Right renal pelvis (tissue), 4 donors: ENCODE data around the gene PRIMA1. TPM values are rescaled to one million over a fixed set of nuclear protein-coding genes. Genes with fewer than 3 reads are reported as not detected.
"Not testable (repeated sequence)": the region's sequence is repeated elsewhere in the genome, so short reads cannot be mapped to it uniquely, and the experiment has no call there.

ENCODE experiments used
- DNase-seq, 4 donors: peaks; one replicate each; pipeline ENCODE4 v3.0.0-alpha.2; 2013; ENCODE audit warnings: low read depth in 4 of 4, low spot score in 3 of 4, missing footprints in 1 of 4
- polyA plus RNA-seq, 4 donors: library from polyadenylated mRNA; unstranded; fragments of 120-200 nt; gene quantifications; one replicate each; pipeline ENCODE4 v1.2.1, GENCODE V29; 2013; ENCODE audit not compliant: insufficient read length in 4 of 4

The PRIMA1 gene, protein sequence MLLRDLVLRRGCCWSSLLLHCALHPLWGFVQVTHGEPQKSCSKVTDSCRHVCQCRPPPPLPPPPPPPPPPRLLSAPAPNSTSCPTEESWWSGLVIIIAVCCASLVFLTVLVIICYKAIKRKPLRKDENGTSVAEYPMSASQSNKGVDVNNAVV
- 1 to 10 TPM; 1.4 to 2.1 (median 1.5) TPM for polyA plus RNA-seq

GRCh38 chr14:93788293-93788542, at the start of gene PRIMA1:
Gene PRIMA1 (minus strand): TSS chr14:93788485. CDS start chr14:93787718, 767 bp downstream.
- DNase-seq, result no peak

DNA sequence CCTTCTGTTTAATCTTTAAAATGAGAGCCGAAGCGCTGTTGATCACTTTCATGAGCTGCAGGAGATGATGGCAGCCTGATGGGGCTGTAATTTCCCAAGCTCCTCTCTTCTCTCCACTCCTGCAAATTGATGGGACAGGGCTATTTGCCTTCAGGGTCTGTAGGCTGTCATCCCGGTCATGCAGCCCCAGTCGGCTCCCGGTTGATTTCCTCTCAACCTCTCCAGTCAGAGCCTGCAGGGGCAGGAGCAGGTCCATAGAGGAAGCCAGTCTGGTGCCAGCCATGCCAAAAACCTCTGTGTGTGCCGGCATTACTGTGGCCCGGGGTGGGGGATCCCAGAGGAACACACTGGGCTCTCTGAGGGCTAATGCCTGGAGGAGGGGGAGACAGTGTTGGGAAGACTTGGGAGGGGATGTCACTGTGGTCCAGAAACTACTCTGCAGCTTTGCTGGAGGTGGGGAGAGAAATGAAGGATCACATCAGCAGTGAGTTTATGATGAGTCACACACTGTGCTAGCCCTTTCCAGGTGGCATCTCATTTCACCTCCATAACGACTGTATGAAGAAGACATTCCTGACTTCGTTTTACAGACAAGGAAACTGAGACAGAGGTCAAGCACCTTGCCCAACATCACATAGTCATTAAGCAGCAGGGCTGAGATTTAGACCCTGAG, 46.5 kb upstream of the PRIMA1 start:
- DNase-seq, result no peak

GRCh38 chr14:93832665-93833064, 44.4 kb upstream of the PRIMA1 start:
- DNase-seq, result no peak

DNA sequence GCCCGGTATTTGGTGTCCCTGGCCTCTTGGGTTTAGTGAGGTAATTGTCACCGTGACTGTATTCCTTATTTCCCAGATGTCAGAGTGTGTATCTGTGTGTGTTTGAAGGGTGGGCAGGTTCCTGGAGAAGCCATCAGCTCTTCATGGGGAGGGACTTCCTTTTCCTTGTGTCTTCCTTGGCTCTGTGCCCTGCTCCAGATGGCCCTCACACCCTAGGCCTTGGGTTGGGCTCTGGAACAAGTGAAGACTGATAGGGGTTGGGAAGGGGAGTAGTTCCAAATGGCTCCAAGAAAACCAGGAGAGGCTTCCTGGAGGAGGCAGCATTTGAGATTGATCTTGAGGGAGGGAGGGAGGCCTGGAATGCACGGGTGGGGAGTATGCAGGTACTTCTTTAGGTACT, 43.8 kb upstream of the PRIMA1 start:
- no peak for DNase-seq

DNA sequence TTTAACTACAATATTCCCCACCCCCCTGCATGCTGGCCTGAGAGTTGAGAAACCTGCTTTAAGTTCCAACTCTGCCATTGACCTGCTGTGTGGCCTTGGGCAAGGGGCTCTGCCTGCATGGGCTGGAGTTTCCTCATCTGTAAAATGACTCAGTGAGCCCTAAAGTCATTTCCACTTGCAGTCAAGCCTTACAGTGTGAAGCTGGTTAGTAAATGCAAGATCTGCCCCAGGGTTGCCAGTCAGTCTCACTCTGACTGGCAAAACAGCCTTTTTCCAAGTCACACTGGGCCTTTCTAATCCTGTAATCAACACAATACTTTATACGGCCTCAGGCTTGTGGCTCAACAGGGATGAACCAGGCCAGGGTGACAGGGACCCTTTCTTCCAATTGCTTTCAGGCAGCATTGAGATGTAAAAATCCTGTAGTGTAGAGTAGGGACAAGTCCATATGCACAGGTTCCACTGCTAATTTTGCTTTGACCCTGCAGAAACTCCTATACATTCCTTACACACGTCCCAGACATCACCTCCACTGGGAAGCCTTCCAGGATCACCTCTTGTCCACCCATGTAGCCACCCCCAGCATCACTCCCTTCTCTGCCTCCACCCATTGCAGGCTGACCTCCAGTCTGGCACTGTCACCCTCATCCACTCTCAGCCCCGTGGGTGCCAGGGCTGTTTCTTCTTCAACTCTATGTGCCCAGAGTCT, 42.6 kb upstream of the PRIMA1 start:
- DNase-seq, result no peak

- no peak for DNase-seq
Observed at GRCh38 chr14:93829839-93830481, 41.7 kb upstream of the PRIMA1 start.

DNA sequence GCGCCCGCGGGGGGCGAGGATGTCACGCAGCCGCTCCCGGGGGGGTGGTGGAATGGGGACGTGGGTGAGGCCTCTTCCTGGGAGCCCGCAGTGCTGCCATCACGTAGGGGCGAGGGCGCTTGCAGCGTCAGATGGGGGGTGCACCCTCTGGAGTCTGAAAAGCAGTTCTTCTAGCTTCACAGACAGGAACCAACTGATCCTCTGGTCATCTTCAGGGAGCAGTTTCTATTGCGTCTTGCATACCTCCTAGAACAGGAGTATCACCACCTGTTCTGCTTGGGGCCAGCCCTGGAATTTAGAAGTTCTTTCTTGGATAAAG, 36.9 kb upstream of the PRIMA1 start:
- DNase-seq, result no peak

DNA sequence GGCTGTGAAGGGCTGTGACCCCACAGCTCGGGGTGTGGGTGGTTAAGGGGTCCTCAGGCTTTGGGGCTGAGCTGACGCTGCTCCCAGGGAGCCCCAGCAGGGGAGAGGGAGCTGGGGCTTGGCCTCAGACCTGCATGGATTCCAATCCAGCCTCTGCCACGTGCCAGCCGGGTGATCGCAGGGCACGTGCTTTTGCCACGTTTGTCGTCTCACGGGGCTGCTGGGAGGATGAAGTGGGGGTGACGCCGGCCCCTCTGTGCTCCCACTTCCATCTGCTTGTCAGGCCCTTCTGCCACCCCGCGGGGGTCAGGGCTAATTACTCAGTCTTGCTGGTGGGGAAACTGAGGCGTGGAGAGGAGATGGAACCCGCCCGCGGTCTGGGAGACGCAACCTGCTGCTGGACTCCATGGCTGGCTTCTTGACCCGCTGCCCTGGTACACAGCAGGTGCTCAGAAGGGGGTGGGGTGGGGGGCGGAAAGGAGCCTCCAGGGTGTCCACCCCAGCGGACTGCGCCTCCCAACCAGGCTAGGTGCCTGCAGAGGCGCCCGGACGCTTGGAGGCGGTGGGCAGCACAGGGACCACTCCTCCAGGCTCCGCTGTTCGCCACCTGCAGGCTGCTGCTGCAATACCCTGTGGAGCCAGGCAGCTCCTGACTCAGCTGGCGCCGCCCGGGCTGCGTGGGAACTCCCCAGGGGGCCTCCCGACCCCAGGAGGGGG, 36.4 kb upstream of the PRIMA1 start:
- DNase-seq, result no peak

DNA sequence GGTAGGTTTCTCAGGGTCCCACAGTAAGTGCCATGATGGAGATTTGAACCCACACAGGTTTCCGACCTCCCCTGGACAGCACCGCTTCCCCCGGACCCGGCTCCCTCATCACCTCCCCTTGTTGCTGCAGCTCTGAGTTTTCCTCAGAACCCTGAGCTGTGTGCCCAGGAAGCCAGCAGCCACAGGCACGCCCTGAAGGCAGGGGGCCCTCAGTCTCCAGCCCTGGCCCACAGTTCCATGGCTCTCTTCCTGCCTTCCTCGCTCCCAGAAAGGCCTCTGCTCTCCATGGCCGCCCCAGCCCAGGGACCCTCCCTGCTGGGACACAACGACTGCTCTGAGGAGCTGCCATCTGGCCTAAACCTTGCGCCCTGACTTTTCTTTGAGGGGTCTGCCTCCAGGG, 35.8 kb upstream of the PRIMA1 start:
- no peak for DNase-seq

- no peak for DNase-seq
Observed at GRCh38 chr14:93821051-93821450, 32.8 kb upstream of the PRIMA1 start.

DNA sequence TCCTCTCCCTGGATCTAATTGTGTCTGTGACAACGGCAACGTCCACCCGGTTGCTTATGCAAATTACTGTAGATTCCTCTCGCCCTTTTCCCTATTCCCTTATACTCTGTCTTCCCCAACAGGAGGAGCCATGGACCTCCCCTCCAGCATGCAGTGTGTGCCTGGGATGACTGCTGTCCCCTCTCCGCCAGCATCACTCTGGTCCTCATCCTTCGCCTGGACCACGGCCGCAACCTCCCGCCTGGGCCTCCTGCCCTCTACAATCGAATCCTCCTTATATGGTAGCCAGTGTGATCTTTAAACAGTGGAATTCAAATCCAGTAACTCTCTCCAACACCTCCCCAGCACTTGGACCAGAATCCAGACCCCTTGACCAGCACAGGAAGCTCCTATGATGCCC, 30.6 kb upstream of the PRIMA1 start:
- DNase-seq, result no peak

GRCh38 chr14:93811676-93812075, 23.4 kb upstream of the PRIMA1 start:
- DNase-seq, result no peak

DNA sequence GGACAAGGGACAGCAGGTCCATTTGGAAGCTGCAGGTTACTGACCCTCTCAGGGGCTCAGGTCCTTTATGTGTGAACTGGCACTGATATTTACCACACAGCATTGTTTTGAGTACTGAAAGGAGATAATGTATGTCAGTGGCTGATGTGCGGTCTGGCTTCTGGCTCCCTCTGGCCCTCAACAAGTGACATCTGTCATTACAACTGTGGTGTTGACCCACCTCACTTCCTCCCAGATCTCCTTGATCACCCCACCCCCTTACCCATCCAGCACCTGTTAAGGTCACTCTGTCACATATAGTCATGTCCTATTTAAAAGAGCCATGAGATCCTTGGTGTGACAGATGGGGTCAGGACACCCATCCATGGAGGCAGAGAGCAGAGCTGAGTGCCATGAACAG, 22.7 kb upstream of the PRIMA1 start:
- DNase-seq, result no peak

DNA sequence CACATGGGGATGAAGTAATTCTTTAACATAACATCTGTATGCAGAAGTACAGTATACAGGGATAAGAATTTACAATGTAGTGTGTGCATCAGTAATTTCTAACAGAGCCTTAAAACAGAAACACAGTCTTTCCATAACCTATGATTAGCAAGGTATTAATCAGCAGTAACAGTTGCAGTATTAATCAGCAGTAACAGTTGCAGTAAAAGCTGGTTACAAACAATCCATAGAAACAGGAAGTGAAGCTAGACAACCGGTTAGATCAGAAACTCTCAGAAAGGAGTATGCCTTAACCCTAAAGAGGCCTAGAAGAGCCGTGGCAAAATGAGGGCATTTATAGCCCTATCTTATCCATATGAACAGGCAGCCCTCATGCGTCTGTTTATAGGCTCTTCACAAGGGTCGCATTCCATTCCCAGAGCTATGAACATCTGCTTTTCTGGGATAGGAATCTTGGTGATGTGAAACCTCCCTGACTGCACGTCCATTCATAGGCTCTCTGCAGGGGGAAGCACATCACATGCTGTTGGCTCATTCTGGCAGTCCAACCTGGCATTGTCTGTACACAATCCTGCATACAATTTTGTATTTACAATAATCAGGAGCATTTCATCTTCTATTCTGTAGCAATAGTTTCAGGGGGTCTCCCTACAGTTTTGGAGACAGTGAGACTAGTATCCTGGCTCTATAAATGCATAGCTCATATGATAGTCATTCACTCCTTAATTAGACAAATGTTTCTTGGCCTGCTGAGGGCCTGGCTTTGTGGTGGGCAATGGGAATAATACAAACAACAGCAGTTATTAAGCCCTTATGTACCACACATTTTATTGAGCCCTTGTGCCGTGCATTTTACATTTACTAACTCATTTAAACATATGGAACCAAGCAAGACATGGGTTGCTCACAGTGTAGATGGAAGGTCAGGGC, 21.5 kb upstream of the PRIMA1 start:
- not testable (repeated sequence) for DNase-seq

DNA sequence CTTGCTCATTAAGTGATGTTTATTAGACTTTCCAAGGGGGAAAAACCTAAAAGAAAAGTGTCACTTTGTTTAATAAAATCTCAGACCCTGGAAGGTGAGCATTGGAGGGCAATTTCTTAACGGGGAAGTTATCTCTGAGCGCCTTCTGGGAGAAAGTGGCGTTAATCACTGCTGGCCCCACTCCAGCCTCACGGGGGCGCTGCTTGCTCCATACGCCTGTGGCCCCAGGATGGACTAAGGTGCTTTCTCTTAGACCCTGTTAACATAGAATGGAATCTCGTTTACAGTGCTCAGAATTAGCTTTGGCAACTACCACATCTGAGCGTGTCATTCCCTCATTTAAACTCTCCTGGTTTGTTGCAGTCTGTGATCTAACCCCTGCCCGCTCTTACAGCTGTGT, 16.4 kb upstream of the PRIMA1 start:
- no peak for DNase-seq

DNA sequence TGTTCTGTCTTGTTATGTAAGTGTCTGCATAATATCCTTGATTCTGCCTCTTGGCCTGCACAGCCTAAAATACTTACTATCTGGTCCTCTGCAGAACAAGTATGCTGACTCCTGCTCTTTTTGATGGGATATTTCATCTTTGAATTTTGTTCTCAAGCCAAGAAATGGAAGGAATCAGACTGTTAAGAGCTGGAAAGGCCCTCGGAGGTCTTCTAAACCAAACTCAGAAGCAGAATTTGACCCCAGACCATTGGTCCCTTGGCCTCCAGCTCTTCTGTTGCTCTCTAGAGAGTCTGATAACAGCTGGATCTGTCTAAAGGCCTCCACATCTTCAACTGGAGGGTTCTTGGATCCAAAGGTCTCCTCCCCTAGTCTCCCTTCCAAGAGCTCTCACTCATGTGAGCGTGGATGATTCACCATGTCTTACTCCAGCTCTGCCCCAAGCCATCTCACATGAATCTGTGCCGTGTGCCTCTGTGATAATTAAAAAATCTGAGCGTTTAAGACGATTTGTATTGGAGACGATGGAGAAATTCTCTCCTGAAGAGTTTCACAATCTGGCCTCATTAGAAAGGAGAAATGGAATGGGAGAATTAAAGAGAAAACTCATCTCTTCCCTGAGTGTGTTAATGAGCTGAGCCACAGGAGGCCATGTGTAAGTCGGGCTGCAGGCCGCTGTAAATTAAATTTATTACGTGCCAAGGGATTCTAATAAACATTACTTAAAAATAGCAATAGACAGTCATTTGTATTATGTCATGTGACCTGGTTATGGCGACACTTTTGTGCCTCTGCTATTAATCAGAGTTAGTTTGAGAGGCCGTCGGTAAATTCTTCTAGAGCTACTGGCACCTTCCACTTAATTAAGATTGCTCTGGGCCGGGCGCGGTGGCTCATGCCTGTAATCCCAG, 15.4 kb upstream of the PRIMA1 start:
- DNase-seq, result no peak

GRCh38 chr14:93799989-93800921, 12.0 kb upstream of the PRIMA1 start:
- no peak for DNase-seq

GRCh38 chr14:93799617-93799988, 11.3 kb upstream of the PRIMA1 start:
- no peak for DNase-seq
